MCF 10A (cell line): ENCODE measurements around the gene CLMN. TPM values are rescaled to one million over a fixed set of nuclear protein-coding genes. Genes with fewer than 3 reads are reported as not detected.

ENCODE experiments used
- BruUV-seq: library from RNA; stranded (reverse); fragments of 400-500 nt; replicated peaks from 2 replicates; lab custom pipeline; 2021; lab: Mats Ljungman, UMichigan
- CTCF ChIA-PET: fragments of 300-600 bp; sonication (Branson Sonifier 250); formaldehyde crosslinking; extraction: SDS; loops from one replicate; lab custom pipeline; 2021; ENCODE audit warnings: antibody characterized with exemption, inconsistent platforms; lab: Yijun Ruan, JAX
- POLR2A ChIA-PET: fragments of 300-600, 350-650 bp; sonication (Branson Sonifier 250); formaldehyde crosslinking; extraction: SDS; loops from one replicate; lab custom pipeline; 2020; ENCODE audit warnings: antibody characterized with exemption, inconsistent platforms; lab: Yijun Ruan, JAX
- DNase-seq: peaks from one replicate; pipeline ENCODE4 v3.0.0-alpha.2; 2018; ENCODE audit not compliant: unreplicated experiment
- H3K27ac Mint-ChIP-seq: one replicate; pipeline ENCODE4 v1.8.0; 2022; ENCODE audit warnings: mild to moderate bottlenecking, low read depth, mixed read lengths; ENCODE audit not compliant: unreplicated experiment
- H3K27me3 Mint-ChIP-seq: one replicate; pipeline ENCODE4 v1.8.0; 2022; ENCODE audit warnings: mixed read lengths; ENCODE audit not compliant: insufficient read depth, unreplicated experiment
- H3K36me3 Mint-ChIP-seq: one replicate; pipeline ENCODE4 v1.8.0; 2022; ENCODE audit warnings: mild to moderate bottlenecking, moderate library complexity, mixed read lengths; ENCODE audit not compliant: insufficient read depth, unreplicated experiment
- H3K4me1 Mint-ChIP-seq: one replicate; pipeline ENCODE4 v1.8.0; 2022; ENCODE audit warnings: mixed read lengths; ENCODE audit not compliant: insufficient read depth, unreplicated experiment
- H3K4me3 Mint-ChIP-seq: one replicate; pipeline ENCODE4 v1.8.0; 2022; ENCODE audit warnings: mild to moderate bottlenecking, moderate library complexity, mixed read lengths; ENCODE audit not compliant: unreplicated experiment
- H3K9me3 Mint-ChIP-seq: one replicate; pipeline ENCODE4 v1.8.0; 2022; ENCODE audit warnings: mixed read lengths; ENCODE audit not compliant: unreplicated experiment
- intact Hi-C: fragments of 100-400 bp; cut with micrococcal nuclease; formaldehyde crosslinking; loops from 2 replicates; pipeline ENCODE4 v1.14.1; 2022
- total RNA-seq: library from RNA; stranded (reverse); gene quantifications from 2 replicates; pipeline ENCODE4 v1.2.3, GENCODE V29; 2022
- TF ChIP-seq, protein P1 (sequence below): fragments of 200-600 bp; IDR thresholded peaks from one replicate; pipeline ENCODE4 v1.8.0; 2022; ENCODE audit warnings: antibody characterized with exemption, mild to moderate bottlenecking; ENCODE audit not compliant: unreplicated experiment

The CLMN gene
- total RNA-seq, 1 experiment from 2014 or later = 17.9 TPM

GRCh38 chr14:95339301-95339865, 19.7 kb upstream of the CLMN start:
- POLR2A ChIA-PET = interaction anchor here (0.6 to 1.7 kb wide), 3 partner anchors 11 to 35 kb away, joined by 4 to 9 read pairs (median 4); no protein-coding TSS in a partner anchor
- BruUV-seq = no TSS peak
- no peak for DNase-seq
- Mint-ChIP-seq H3K4me3 (no peak overlapping the region), H3K27me3 (peaks cover 11% of the 10 kb centered on the region), H3K4me1 (peaks cover 8% of the 10 kb centered on the region), H3K9me3 (peaks cover 11% of the 10 kb centered on the region), H3K36me3 (no peaks in the 10 kb centered on the region), H3K27ac (no peak overlapping the region)
- intact Hi-C loops = no loop called here
- CTCF ChIA-PET = interaction anchor here (1.0 kb wide), 1 partner anchor 9 kb away, joined by 4 read pairs; no protein-coding TSS in a partner anchor
- TF ChIP-seq, protein P1, sequence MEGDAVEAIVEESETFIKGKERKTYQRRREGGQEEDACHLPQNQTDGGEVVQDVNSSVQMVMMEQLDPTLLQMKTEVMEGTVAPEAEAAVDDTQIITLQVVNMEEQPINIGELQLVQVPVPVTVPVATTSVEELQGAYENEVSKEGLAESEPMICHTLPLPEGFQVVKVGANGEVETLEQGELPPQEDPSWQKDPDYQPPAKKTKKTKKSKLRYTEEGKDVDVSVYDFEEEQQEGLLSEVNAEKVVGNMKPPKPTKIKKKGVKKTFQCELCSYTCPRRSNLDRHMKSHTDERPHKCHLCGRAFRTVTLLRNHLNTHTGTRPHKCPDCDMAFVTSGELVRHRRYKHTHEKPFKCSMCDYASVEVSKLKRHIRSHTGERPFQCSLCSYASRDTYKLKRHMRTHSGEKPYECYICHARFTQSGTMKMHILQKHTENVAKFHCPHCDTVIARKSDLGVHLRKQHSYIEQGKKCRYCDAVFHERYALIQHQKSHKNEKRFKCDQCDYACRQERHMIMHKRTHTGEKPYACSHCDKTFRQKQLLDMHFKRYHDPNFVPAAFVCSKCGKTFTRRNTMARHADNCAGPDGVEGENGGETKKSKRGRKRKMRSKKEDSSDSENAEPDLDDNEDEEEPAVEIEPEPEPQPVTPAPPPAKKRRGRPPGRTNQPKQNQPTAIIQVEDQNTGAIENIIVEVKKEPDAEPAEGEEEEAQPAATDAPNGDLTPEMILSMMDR = no peak

GRCh38 chr14:95338436-95338835, 18.7 kb upstream of the CLMN start:
- no TSS peak for BruUV-seq
- peaks cover 11% of the 10 kb centered on the region for H3K27me3 Mint-ChIP-seq
- POLR2A ChIA-PET = interaction anchor here (0.7 kb wide), 1 partner anchor 24 kb away, joined by 3 read pairs; no protein-coding TSS in a partner anchor
- no peak overlapping the region for H3K27ac Mint-ChIP-seq
- H3K4me3 Mint-ChIP-seq = no peak overlapping the region
- peaks cover 11% of the 10 kb centered on the region for H3K9me3 Mint-ChIP-seq
- no peak for DNase-seq
- TF ChIP-seq, protein P1 = no peak
- H3K36me3 Mint-ChIP-seq = no peaks in the 10 kb centered on the region
- peaks cover 8% of the 10 kb centered on the region for H3K4me1 Mint-ChIP-seq
- intact Hi-C loops = no loop called here
- CTCF ChIA-PET = interaction anchor here (1.0 kb wide), 1 partner anchor 8 kb away, joined by 4 read pairs; no protein-coding TSS in a partner anchor

GRCh38 chr14:95337041-95337595, 17.4 kb upstream of the CLMN start:
- Mint-ChIP-seq H3K27me3 (peaks cover 11% of the 10 kb centered on the region), H3K4me3 (no peak overlapping the region), H3K9me3 (peaks cover 11% of the 10 kb centered on the region), H3K27ac (no peak overlapping the region), H3K36me3 (no peaks in the 10 kb centered on the region), H3K4me1 (peaks cover 8% of the 10 kb centered on the region)
- no TSS peak for BruUV-seq
- intact Hi-C loops = no loop called here
- TF ChIP-seq, protein P1 = no peak
- no peak for DNase-seq
- ChIA-PET CTCF (interaction anchor here (0.5 to 1.6 kb wide), 4 partner anchors 18 to 762 kb away, joined by 3 to 8 read pairs (median 3); partner anchors contain the start of gene CLMN), POLR2A (interaction anchor here (0.6 to 2.1 kb wide), 2 partner anchors 13 to 24 kb away, joined by 3 to 7 read pairs; no protein-coding TSS in a partner anchor)

DNA sequence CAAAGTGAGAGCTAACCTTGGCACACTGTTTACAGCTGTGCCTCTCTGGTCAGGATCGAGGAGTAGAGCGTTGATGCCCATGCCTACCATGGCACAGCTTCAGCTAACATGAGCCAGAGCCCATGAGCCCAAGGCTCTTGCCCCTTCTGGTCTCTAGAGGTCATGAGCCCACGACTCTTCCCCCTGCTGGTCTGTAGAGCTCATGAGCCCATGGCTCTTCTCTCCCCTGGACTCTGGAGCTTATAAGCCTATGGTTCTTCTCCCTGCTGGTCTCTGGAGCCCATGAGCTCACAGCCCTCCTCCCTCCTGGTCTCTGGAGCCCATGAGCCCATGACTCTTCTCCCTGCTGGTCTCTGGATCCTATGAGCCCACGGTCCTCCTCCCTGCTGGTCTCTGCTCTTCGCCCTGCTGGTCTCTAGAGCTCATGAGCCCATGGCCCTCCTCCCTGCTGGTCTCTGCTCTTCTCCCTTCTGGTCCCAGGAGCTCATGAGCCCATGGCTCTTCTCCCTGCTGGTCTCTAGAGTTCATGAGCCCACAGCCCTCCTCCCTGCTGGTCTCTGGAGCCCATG, 16.6 kb upstream of the CLMN start:
- CTCF ChIA-PET = interaction anchor here (0.5 to 1.6 kb wide), 4 partner anchors 17 to 763 kb away, joined by 3 to 8 read pairs (median 3); partner anchors contain the start of gene CLMN
- Mint-ChIP-seq H3K36me3 (no peaks in the 10 kb centered on the region), H3K4me3 (no peak overlapping the region), H3K4me1 (peaks cover 8% of the 10 kb centered on the region), H3K27me3 (peaks cover 11% of the 10 kb centered on the region), H3K9me3 (peaks cover 8% of the 10 kb centered on the region), H3K27ac (no peak overlapping the region)
- intact Hi-C loops = no loop called here
- BruUV-seq = no TSS peak
- TF ChIP-seq, protein P1 = no peak
- POLR2A ChIA-PET = interaction anchor here (2.1 kb wide), 1 partner anchor 13 kb away, joined by 7 read pairs; no protein-coding TSS in a partner anchor
- no peak for DNase-seq
